ENCODE measurements around the gene SERINC4.

GRCh38 chr15:43771816-43772215, 28.2 kb downstream of the SERINC4 start:
- no peak for TF ChIP-seq CTCF (IDR thresholded peaks at IDR 0.05; ENCODE audit: low read depth, low read length)
- TF ChIP-seq MYC (IDR thresholded peaks at IDR 0.05; ENCODE audit: low read depth, low read length), result no peak
- no peak for TF ChIP-seq POLR2A (IDR thresholded peaks at IDR 0.05; ENCODE audit: extremely low read depth, insufficient read length)
- TF ChIP-seq, protein P1, sequence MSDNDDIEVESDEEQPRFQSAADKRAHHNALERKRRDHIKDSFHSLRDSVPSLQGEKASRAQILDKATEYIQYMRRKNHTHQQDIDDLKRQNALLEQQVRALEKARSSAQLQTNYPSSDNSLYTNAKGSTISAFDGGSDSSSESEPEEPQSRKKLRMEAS (IDR thresholded peaks at IDR 0.05; ENCODE audit: low read depth, low read length), result no peak
